ENCODE results near the gene MKRN3.
A peak's percentile ranks its signal among the peaks of the same experiment; 100 is the strongest.

The MKRN3 gene

DNA sequence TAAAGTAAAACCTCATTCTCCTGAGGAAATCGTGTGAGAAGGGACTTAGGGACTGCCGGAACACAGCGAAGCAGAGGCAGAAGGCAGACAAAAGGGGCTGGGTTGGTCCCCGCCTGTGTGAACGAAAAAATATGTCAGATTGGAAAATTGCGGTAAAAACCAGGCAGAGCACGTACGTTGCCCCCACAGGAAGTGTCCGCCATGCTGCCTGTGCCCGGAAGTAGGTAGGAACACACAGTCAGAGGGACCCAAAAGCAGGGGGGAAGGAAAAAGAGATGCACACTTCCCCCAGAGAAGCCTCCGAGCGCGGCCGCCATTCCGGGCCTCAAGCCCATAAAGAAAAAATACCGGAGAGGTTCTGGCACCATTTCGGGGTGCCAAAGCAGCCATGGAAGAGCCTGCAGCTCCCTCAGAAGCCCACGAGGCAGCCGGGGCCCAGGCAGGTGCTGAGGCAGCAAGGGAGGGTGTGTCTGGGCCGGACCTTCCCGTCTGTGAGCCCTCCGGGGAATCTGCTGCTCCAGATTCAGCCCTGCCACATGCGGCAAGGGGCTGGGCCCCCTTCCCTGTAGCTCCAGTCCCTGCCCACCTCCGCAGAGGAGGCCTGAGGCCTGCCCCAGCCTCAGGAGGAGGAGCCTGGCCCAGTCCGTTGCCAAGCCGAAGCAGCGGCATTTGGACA lies at the start of gene MKRN3:
MKRN3 (plus strand) TSS at position 280 of the 676 bp plus-strand sequence; CDS start at position 389, 109 bp downstream.
- peak; percentile 4 for DNase-seq

DNA sequence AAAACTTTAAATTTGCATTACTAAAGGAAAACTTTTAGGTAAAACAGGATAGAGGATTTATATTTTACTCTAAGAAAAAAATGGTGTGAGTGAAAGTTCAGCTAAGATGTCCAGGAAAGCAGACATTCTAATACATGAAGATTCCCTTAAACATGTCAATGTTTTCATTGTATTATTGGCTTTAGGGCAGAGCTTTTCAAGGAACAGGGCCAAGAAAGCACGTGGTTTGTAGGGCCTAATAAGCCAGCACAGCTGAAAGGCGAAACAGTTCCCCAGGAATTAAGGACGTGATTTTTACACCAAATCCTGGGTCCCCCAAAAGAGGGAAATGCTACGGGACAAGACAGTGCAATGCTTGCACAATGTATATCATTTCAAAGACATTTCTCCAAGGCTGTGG lies 48.6 kb upstream of the MKRN3 start:
- DNase-seq, result no peak

- DNase-seq, result no peak
Measured at GRCh38 chr15:23518104-23518503, 47.4 kb upstream of the MKRN3 start.

GRCh38 chr15:23524816-23525215 lies 40.7 kb upstream of the MKRN3 start:
- no peak for DNase-seq

- no peak for DNase-seq
Measured at GRCh38 chr15:23529891-23530290, 35.6 kb upstream of the MKRN3 start.

- DNase-seq, result no peak
Measured at GRCh38 chr15:23532024-23532423, 33.5 kb upstream of the MKRN3 start.

DNA sequence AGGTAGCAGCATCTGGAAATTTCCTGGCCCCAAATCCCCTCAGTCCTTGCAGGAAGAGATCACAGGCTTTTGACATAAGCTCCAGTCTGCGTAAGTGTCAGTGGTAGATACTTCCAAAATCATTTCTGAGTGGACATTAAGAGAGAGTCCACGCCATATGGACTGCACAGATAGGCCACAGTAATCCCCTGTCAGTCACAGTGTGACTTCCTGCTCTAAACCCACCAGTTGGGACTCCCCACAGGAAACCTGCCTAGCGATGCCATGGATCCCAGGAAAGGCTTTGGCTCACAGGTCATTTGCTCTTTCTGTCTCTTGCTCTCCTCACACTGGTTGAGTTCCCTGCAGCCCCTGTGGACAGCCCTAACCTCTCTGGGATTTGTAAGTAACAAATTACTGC lies 28.8 kb upstream of the MKRN3 start:
- no peak for DNase-seq

GRCh38 chr15:23538648-23539047 lies 26.8 kb upstream of the MKRN3 start:
- no peak for DNase-seq

DNA sequence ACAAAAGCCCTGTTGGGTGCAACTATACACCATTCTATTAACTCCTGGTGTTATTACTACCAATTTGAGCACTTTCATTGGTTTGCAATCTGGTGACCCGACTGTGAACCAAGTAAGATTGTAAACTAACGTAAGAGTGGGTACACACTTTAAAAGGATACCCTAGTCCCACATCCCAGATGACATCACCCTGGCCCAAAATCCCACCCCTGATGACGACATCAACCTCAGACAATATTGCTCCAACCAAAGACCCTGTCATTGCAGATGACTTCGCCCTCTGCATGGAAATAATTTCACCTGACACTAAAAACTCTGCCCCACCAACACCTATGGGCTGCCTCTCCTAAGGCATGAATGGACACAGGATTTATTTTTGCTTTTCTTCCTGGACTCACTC lies 25.6 kb upstream of the MKRN3 start:
- DNase-seq, result no peak

- DNase-seq, result no peak
Measured at GRCh38 chr15:23546158-23546557, 19.3 kb upstream of the MKRN3 start.

GRCh38 chr15:23548071-23548470 lies 17.4 kb upstream of the MKRN3 start:
- DNase-seq, result no peak

DNA sequence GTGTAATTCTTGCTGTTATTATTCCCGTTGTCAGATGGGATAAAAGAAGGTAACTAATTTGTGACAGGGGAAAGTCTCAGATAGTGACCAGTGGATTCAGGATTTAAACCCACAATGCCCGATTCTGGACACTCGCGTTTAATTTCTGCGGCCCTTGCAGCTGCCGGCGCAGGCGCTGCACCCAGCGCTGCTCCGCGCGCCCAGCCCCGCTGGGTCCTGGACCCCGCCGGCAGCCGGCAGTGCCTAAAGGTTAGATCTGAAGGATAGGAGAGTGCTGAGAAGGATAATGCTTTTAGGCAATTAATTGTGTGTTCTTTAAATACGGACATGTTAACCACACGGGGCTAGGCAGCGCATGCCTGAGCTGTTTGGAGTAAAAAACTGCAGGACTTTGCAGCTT lies 3.6 kb upstream of the MKRN3 start:
- no peak for DNase-seq

- no peak for DNase-seq
Measured at GRCh38 chr15:23564821-23565394, 566 bp upstream of the MKRN3 start.

GRCh38 chr15:23566071-23566554 lies 639 bp downstream of the MKRN3 start:
- DNase-seq, result no peak

GRCh38 chr15:23566651-23567050 lies 1.2 kb downstream of the MKRN3 start:
- no peak for DNase-seq

GRCh38 chr15:23567921-23568320 lies 2.4 kb downstream of the MKRN3 start:
- DNase-seq, result no peak

DNA sequence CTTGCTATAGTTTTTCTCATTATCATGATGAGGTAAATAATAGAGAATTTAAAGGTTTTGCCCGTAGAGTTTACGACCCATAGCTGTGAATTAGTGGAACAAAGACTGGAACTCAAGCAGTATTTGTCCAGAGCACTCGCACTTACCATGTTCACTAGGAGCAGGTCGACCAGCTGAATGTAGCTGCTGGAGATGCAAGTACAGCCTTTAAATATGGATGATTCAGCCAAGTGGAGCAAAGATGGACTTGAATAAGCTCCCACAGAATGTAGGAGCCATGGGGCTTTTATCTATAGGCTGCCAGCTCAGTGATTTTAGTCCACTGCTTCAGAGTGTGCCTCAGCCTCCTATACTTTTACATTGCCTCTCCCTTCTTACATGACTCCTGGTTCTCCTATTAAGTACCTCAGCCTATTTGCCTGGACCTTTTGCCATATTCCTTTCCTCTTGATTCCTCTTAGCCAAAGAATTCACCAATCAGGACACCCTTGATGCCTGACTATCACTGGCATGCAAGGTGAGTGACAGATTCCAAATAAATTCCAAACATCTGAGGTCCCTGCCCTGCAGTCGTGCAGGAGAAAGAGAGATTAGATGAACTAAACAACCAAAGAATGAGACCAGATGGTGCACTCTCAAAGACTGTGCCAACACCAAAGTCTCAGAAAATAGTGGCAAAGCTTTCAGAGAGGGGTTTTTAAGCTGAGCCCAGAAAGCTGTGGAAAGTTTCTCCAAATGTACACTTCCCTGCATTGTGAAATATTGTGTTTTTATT lies 3.9 kb downstream of the MKRN3 start:
- DNase-seq, result no peak

- no peak for DNase-seq
Measured at GRCh38 chr15:23570486-23570885, 5.0 kb downstream of the MKRN3 start.

DNA sequence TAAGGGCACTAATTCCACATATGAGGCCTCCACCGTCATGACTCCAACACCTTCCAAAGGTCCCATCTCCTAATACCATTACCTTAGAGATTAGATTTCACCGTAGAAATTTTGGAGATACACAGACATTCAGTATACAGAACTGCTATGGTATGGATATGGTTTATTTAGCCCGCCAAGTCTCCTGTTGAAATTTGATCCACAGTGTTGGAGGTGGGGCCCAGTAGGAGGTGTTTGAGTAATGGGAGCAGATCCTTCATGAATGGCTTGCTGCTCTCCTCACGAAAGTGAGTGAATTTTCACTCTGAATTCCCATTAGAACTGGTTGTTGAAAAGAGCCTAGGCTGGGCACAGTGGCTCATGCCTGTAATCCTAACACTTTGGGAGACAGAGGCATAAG lies 7.4 kb downstream of the MKRN3 start:
- DNase-seq, result no peak

- DNase-seq, result no peak
Measured at GRCh38 chr15:23574742-23575141, 9.3 kb downstream of the MKRN3 start.

- no peak for DNase-seq
Measured at GRCh38 chr15:23576061-23576460, 10.6 kb downstream of the MKRN3 start.

GRCh38 chr15:23578521-23579150 lies 13.2 kb downstream of the MKRN3 start:
- DNase-seq, result no peak

DNA sequence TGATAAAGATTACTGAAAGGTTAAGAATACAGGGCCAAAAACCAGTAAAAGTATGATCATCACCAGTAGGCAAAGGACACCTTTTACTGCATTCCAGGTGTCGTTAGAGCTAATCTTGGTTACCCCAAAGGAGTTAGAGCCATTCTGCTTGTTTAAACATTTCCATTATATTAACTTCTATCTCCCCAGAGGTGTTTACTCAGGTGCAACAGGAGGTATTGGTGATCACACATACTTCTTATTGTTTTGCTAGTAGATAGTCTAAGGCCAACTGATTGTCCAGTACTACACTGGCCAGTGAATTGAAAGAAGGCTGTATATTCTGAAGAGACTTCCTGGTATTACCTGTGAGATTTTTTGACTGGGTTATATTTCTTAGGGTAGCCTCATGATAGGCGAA lies 22.8 kb downstream of the MKRN3 start:
- no peak for DNase-seq

DNA sequence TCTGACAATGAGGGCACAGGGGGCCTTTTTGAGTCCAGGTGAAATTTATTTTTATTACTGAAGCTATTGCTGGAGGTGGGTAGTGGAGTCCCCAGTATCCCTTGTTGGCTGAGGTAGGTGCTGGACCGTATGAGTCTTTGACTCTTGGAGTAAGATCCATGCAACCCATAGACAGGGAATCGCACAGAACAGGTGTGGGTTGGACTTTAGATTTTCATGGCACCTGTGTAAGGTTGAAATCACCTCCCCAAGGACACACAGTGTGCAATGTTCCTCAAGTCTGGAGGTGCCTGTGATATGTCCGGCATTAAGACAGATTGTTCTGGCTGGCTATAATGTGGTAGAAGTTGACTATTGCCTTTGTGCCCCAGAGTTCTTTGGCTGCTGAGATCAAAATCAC lies 23.5 kb downstream of the MKRN3 start:
- DNase-seq, result no peak
